ENCODE results near the gene FUT7. TPM values are rescaled to one million over a fixed set of nuclear protein-coding genes. Genes with fewer than 3 reads are reported as not detected.

Gene FUT7
- total and polyA plus RNA-seq, 2 of the 13 experiments (the other 11 are each of a cell fraction or from before 2014, with no cell fraction given) = 0.05 TPM; not detected in 1

GRCh38 chr9:137001857-137002645, 29.8 kb downstream of the FUT7 start:
- WGBS (ENCODE audit: low lambda C conversion rate) = 18% methylated on average over 17 of the region's 20 CpGs
- no peaks in the 10 kb centered on the region for H3K36me3 ChIP-seq (replicated peaks in 1 of 2; ENCODE audit: control insufficient read depth in 1 of 2, insufficient read depth in 2 of 2, low read length in 2 of 2)
- ChIA-PET POLR2A (interaction anchor here (0.8 to 3.5 kb wide), 5 partner anchors 9 to 57 kb away, joined by 3 to 22 read pairs (median 6); partner anchors contain the start of genes C8G, FBXW5 and PAXX), CTCF (ENCODE audit: low intra/inter-chr PET ratio, low total read pairs) (no interaction called here)
- H3K9ac ChIP-seq (ENCODE audit: insufficient read depth, low read depth, low read length) = peak overlapping the region; percentile 29; the same call in 1 of the 2 replicates
- intact Hi-C loops (cut with micrococcal nuclease; ENCODE audit: unreplicated experiment) (no loop called here), in situ Hi-C loops (cut with HindIII; ENCODE audit: extremely low pct_ligation_motif_present, low pct_unique_long_range_greater_than_20kb) (no loop called here)
- FAIRE-seq = no peak
- H3K4me2 ChIP-seq (ENCODE audit: low read depth, low read length) = peak overlapping the region; percentile 77
- BruUV-seq (replicated peaks) = no TSS peak
- peak overlapping the region; percentile 22 for H3K27ac ChIP-seq (ENCODE audit: extremely low read length, insufficient read depth, low read length)
- no peaks in the 10 kb centered on the region for H4K20me1 ChIP-seq (ENCODE audit: insufficient read depth, low read length)
- H3K79me2 ChIP-seq (ENCODE audit: insufficient read depth, low read length) = no peaks in the 10 kb centered on the region
- H3K27me3 ChIP-seq (ENCODE audit: control insufficient read depth in 1 of 2, insufficient read depth in 2 of 2, low read length in 2 of 2) = no peaks in the 10 kb centered on the region
- peak overlapping the region in 1 of 3 experiments; percentile 61; a peak in 2 of 6 replicates for H3K4me3 ChIP-seq (replicated peaks in 1 of 3; ENCODE audit: insufficient read depth in 1 of 3, low read depth in 2 of 3, low read length in 3 of 3)
- H3K9me3 ChIP-seq (ENCODE audit: low read length) = peaks cover 4% of the 10 kb centered on the region; the same call in 1 of the 2 replicates
- peak; percentile 58 for ATAC-seq
- peaks cover 47% of the 10 kb centered on the region for H3K4me1 ChIP-seq (ENCODE audit: insufficient read depth, low read length)
- DNase-seq (ENCODE audit: low spot score) = peak; percentile 51
- peak overlapping the region; percentile 6 for H2AFZ ChIP-seq (ENCODE audit: low read length)
- TF ChIP-seq MXD3 (CRISPR knock-in tag; IDR thresholded peaks at IDR 0.05) (0 out of 2 replicates have a peak, but pooled peaks have one; percentile 41), IRF2 (CRISPR knock-in tag; IDR thresholded peaks at IDR 0.05) (0 out of 2 replicates have a peak, but pooled peaks have one; percentile 13), ZNF576 (CRISPR knock-in tag; IDR thresholded peaks at IDR 0.05) (no peak), RARG (CRISPR knock-in tag; IDR thresholded peaks at IDR 0.05; ENCODE audit: low read depth) (no peak), SNRNP70 (IDR thresholded peaks at IDR 0.05; ENCODE audit: low read depth, low read length) (no peak), MIER3 (CRISPR knock-in tag; IDR thresholded peaks at IDR 0.05; ENCODE audit: borderline replicate concordance) (no peak; the same call in 1 of the 2 replicates), ATF7-NPFF (CRISPR knock-in tag; IDR thresholded peaks at IDR 0.05; ENCODE audit: low read depth) (0 out of 2 replicates have a peak, but pooled peaks have one; percentile 19), ZNF230 (CRISPR knock-in tag; IDR thresholded peaks at IDR 0.05) (no peak), ZNF770 (CRISPR knock-in tag; IDR thresholded peaks at IDR 0.05) (0 out of 2 replicates have a peak, but pooled peaks have one; percentile 78), TEAD3 (CRISPR knock-in tag; optimal IDR thresholded peaks at IDR 0.05; ENCODE audit: borderline replicate concordance) (peak; percentile 55), CTCF (CRISPR knock-in tag; IDR thresholded peaks at IDR 0.05) (0 out of 2 replicates have a peak, but pooled peaks have one; percentile 7), RXRB (CRISPR knock-in tag; IDR thresholded peaks at IDR 0.05; ENCODE audit: borderline replicate concordance) (0 out of 2 replicates have a peak, but pooled peaks have one; percentile 9), SIX4 (CRISPR knock-in tag; IDR thresholded peaks at IDR 0.05) (no peak), ZNF557 (CRISPR knock-in tag; IDR thresholded peaks at IDR 0.05) (no peak), YY1 (IDR thresholded peaks at IDR 0.05; ENCODE audit: insufficient read depth, insufficient replicate concordance, low read depth, low read length) (no peak), SAP130 (CRISPR knock-in tag; IDR thresholded peaks at IDR 0.05; ENCODE audit: low read depth) (0 out of 2 replicates have a peak, but pooled peaks have one; percentile 17), SP140L (CRISPR knock-in tag; IDR thresholded peaks at IDR 0.05; ENCODE audit: borderline replicate concordance) (no peak), PHB2 (IDR thresholded peaks at IDR 0.05; ENCODE audit: partially characterized antibody) (no peak)
- TF ChIP-seq, protein P1, sequence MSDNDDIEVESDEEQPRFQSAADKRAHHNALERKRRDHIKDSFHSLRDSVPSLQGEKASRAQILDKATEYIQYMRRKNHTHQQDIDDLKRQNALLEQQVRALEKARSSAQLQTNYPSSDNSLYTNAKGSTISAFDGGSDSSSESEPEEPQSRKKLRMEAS (IDR thresholded peaks at IDR 0.05) = peak; percentile 67
